HepG2 (cell line): ENCODE data around the gene VPREB3. TPM values are rescaled to one million over a fixed set of nuclear protein-coding genes. Genes with fewer than 3 reads are reported as not detected.
A peak's percentile ranks its signal among the peaks of the same experiment; 100 is the strongest.

Experiments used
- ARNT2 ChIP-seq: sonication (generic); formaldehyde crosslinking; IDR thresholded peaks from 2 replicates; pipeline ENCODE4 v1.8.0; 2022; ENCODE audit warnings: mild to moderate bottlenecking, low read depth, missing genetic modification reagents, moderate library complexity
- ELF1 ChIP-seq: sonication (generic); formaldehyde crosslinking; IDR thresholded peaks from 2 replicates; pipeline ENCODE4 v1.4.0; 2020; ENCODE audit warnings: missing genetic modification reagents
- GATAD1 ChIP-seq: IDR thresholded peaks from 2 replicates; pipeline ENCODE4 v1.6.1; 2016; ENCODE audit warnings: missing genetic modification reagents, missing compliant biosample characterization
- GATAD2A ChIP-seq: IDR thresholded peaks from 2 replicates; pipeline ENCODE4 v1.6.1; 2016
- HMGXB4 ChIP-seq, 2 experiments: sonication (generic) in 1 of 2; formaldehyde crosslinking in 1 of 2; IDR thresholded peaks; 2 replicates each; pipeline versions ENCODE4 v1.4.0 to v1.6.1; 2018 to 2020; ENCODE audit warnings: missing genetic modification reagents in 2 of 2, borderline replicate concordance in 1 of 2, low read depth in 1 of 2, mild to moderate bottlenecking in 1 of 2, missing biosample characterization in 1 of 2
- MAFK ChIP-seq, 2 experiments: IDR thresholded peaks in 1 of 2; conservative IDR thresholded peaks in 1 of 2; 2 replicates each; pipeline ENCODE4 v1.6.1; 2011; ENCODE audit warnings: improper control_type of control experiment in 2 of 2, low read length in 2 of 2
- MLLT10 ChIP-seq: sonication (generic); formaldehyde crosslinking; IDR thresholded peaks from 2 replicates; pipeline ENCODE4 v1.4.0; 2020; ENCODE audit warnings: missing genetic modification reagents
- NFIB ChIP-seq: sonication (generic); formaldehyde crosslinking; IDR thresholded peaks from 2 replicates; pipeline ENCODE4 v1.9.0; 2021; ENCODE audit warnings: missing genetic modification reagents, mild to moderate bottlenecking, borderline replicate concordance
- SAP130 ChIP-seq: IDR thresholded peaks from 2 replicates; pipeline ENCODE4 v1.6.1; 2016; ENCODE audit warnings: low read depth
- TFAP4 ChIP-seq: sonication (generic); IDR thresholded peaks from 2 replicates; pipeline ENCODE4 v1.6.1; 2016; ENCODE audit warnings: low read depth, borderline replicate concordance
- YEATS4 ChIP-seq: sonication (generic); formaldehyde crosslinking; IDR thresholded peaks from 2 replicates; pipeline ENCODE4 v1.4.0; 2020; ENCODE audit warnings: missing genetic modification reagents, borderline replicate concordance
- ZBED4 ChIP-seq: sonication (generic); formaldehyde crosslinking; IDR thresholded peaks from 2 replicates; pipeline ENCODE4 v1.4.0; 2020; ENCODE audit warnings: missing genetic modification reagents, borderline replicate concordance
- ZNF768 ChIP-seq: sonication (generic); formaldehyde crosslinking; IDR thresholded peaks from 2 replicates; pipeline ENCODE4 v1.4.0; 2020; ENCODE audit warnings: missing genetic modification reagents
- ZNF777 ChIP-seq: sonication (generic); formaldehyde crosslinking; IDR thresholded peaks from 2 replicates; pipeline ENCODE4 v1.4.0; 2020; ENCODE audit warnings: missing genetic modification reagents
- ZNF782 ChIP-seq: sonication (generic); formaldehyde crosslinking; IDR thresholded peaks from 2 replicates; pipeline ENCODE4 v1.4.0; 2020; ENCODE audit warnings: missing genetic modification reagents, mild to moderate bottlenecking, borderline replicate concordance
- polyA plus RNA-seq, 8 experiments: library from polyadenylated mRNA; depleted of rRNA in 3 of 8; stranded (reverse) in 7 of 8; unstranded in 1 of 8; fragments of >200 nt; fragmentation: Illumina TruSeq in 4 of 8; extraction: Trizol in 4 of 8; gene quantifications; 2 replicates each; pipeline versions ENCODE4 v1.2.1 to v1.2.3, GENCODE V29; 2011 to 2016; ENCODE audit warnings: low read depth in 4 of 8, missing spikeins in 1 of 8, mixed read lengths in 1 of 8; ENCODE audit not compliant: insufficient read depth in 1 of 8
- total RNA-seq, 5 experiments: library from RNA; depleted of rRNA; stranded (reverse); fragments of >200 nt; fragmentation: Illumina TruSeq; extraction: Trizol; gene quantifications; 2 replicates each; pipeline ENCODE4 v1.2.3, GENCODE V29; 2016; ENCODE audit warnings: low read depth in 1 of 5
- TF ChIP-seq, protein P1 (sequence below): sonication (generic); formaldehyde crosslinking; IDR thresholded peaks from 2 replicates; pipeline ENCODE4 v1.4.0; 2020; ENCODE audit warnings: mild to moderate bottlenecking, missing genetic modification reagents
- TF ChIP-seq, protein P2 (sequence below): sonication (generic); formaldehyde crosslinking; IDR thresholded peaks from 2 replicates; pipeline ENCODE4 v1.5.1; 2020; ENCODE audit warnings: missing genetic modification reagents, mild to moderate bottlenecking, borderline replicate concordance

The VPREB3 gene
- total and polyA plus RNA-seq, 2 of the 13 experiments (the other 11 are each of a cell fraction or from before 2014, with no cell fraction given) = 0.22 TPM; not detected in 1

- TF ChIP-seq ARNT2 (CRISPR knock-in tag) (peak; percentile 45; the same call in 1 of the 2 replicates), ZNF777 (CRISPR knock-in tag) (0 out of 2 replicates have a peak, but pooled peaks have one; percentile 8), HMGXB4 (CRISPR knock-in tag; IDR thresholded peaks at IDR 0.05; ENCODE audit: borderline replicate concordance in 1 of 2, low read depth in 1 of 2) (peak in 1 of 2 experiments; percentile 35; a peak in 1 of 4 replicates), ZBED4 (CRISPR knock-in tag) (no peak; the same call in 1 of the 2 replicates), TFAP4 (no peak), MLLT10 (no peak), GATAD2A (no peak), YEATS4 (no peak; the same call in 1 of the 2 replicates), NFIB (CRISPR knock-in tag) (no peak), GATAD1 (CRISPR knock-in tag) (no peak), ZNF768 (0 out of 2 replicates have a peak, but pooled peaks have one; percentile 19), ZNF782 (0 out of 2 replicates have a peak, but pooled peaks have one; percentile 1), SAP130 (CRISPR knock-in tag) (0 out of 2 replicates have a peak, but pooled peaks have one; percentile 20), MAFK (conservative IDR thresholded peaks at IDR 0.05 in 1 of 2, IDR thresholded peaks at IDR 0.05 in 1 of 2; ENCODE audit: low read length in 2 of 2) (no peak), ELF1 (CRISPR knock-in tag) (no peak)
- TF ChIP-seq, protein P1, sequence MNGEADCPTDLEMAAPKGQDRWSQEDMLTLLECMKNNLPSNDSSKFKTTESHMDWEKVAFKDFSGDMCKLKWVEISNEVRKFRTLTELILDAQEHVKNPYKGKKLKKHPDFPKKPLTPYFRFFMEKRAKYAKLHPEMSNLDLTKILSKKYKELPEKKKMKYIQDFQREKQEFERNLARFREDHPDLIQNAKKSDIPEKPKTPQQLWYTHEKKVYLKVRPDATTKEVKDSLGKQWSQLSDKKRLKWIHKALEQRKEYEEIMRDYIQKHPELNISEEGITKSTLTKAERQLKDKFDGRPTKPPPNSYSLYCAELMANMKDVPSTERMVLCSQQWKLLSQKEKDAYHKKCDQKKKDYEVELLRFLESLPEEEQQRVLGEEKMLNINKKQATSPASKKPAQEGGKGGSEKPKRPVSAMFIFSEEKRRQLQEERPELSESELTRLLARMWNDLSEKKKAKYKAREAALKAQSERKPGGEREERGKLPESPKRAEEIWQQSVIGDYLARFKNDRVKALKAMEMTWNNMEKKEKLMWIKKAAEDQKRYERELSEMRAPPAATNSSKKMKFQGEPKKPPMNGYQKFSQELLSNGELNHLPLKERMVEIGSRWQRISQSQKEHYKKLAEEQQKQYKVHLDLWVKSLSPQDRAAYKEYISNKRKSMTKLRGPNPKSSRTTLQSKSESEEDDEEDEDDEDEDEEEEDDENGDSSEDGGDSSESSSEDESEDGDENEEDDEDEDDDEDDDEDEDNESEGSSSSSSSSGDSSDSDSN = peak; percentile 45; the same call in 1 of the 2 replicates
- TF ChIP-seq, protein P2, sequence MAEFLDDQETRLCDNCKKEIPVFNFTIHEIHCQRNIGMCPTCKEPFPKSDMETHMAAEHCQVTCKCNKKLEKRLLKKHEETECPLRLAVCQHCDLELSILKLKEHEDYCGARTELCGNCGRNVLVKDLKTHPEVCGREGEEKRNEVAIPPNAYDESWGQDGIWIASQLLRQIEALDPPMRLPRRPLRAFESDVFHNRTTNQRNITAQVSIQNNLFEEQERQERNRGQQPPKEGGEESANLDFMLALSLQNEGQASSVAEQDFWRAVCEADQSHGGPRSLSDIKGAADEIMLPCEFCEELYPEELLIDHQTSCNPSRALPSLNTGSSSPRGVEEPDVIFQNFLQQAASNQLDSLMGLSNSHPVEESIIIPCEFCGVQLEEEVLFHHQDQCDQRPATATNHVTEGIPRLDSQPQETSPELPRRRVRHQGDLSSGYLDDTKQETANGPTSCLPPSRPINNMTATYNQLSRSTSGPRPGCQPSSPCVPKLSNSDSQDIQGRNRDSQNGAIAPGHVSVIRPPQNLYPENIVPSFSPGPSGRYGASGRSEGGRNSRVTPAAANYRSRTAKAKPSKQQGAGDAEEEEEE (CRISPR knock-in tag) = no peak
These were observed 18.6 kb upstream of the VPREB3 start, which contains the start of gene MMP11 (continued) for GRCh38 chr22:23772649-23773473.
